ENCODE results near the gene SLAMF6. TPM values are rescaled to one million over a fixed set of nuclear protein-coding genes. Genes with fewer than 3 reads are reported as not detected.

The SLAMF6 gene
- total RNA-seq, 1 donor from 2014 or later = 1.2 TPM

Other genes with a start within 250 kb of the SLAMF6 start
- gene PEX19, start 238.1 kb downstream of the SLAMF6 start, total RNA-seq = 144 TPM
- 228 TPM for gene COPA, start 180.0 kb downstream of the SLAMF6 start, total RNA-seq
- gene NCSTN, start 179.9 kb downstream of the SLAMF6 start, total RNA-seq = 102 TPM
- gene NHLH1, start 156.2 kb downstream of the SLAMF6 start, total RNA-seq = 0.42 TPM
- gene VANGL2, start 122.7 kb downstream of the SLAMF6 start, total RNA-seq = 1.7 TPM
- 17.1 TPM for gene CD84, start 56.2 kb upstream of the SLAMF6 start, total RNA-seq
- gene SLAMF1, start 123.8 kb upstream of the SLAMF6 start, total RNA-seq = 0.84 TPM
- gene CD48, start 188.6 kb upstream of the SLAMF6 start, total RNA-seq = 5.3 TPM
- gene SLAMF7, start 216.0 kb upstream of the SLAMF6 start, total RNA-seq = 0.64 TPM

All from mesenteric fat pad (tissue), 1 donor.